Type B pancreatic cell (in vitro differentiated cells): Measurements from ENCODE around the gene TEX2. TPM values are rescaled to one million over a fixed set of nuclear protein-coding genes. Genes with fewer than 3 reads are reported as not detected.
"Not testable (repeated sequence)": the region's sequence is repeated elsewhere in the genome, so short reads cannot be mapped to it uniquely, and the experiment has no call there.

ENCODE experiments used
- DNase-seq: peaks from one replicate; pipeline ENCODE4 v3.0.0; 2021; ENCODE audit warnings: mixed read lengths; ENCODE audit not compliant: unreplicated experiment; ENCODE audit errors: extremely low spot score
- H3K27ac Mint-ChIP-seq: 2 replicates; pipeline ENCODE4 v1.8.0; 2021; ENCODE audit warnings: mild to moderate bottlenecking, mixed read lengths
- H3K27me3 Mint-ChIP-seq: 2 replicates; pipeline ENCODE4 v1.8.0; 2021; ENCODE audit warnings: mixed read lengths
- H3K36me3 Mint-ChIP-seq: 2 replicates; pipeline ENCODE4 v1.8.0; 2021; ENCODE audit warnings: mixed read lengths
- H3K4me1 Mint-ChIP-seq: one replicate; pipeline ENCODE4 v1.8.0; 2021; ENCODE audit warnings: mixed read lengths; ENCODE audit not compliant: unreplicated experiment
- H3K4me3 Mint-ChIP-seq: 2 replicates; pipeline ENCODE4 v1.8.0; 2021; ENCODE audit warnings: mild to moderate bottlenecking, mixed read lengths
- H3K9me3 Mint-ChIP-seq: 2 replicates; pipeline ENCODE4 v1.8.0; 2021; ENCODE audit warnings: mixed read lengths
- total RNA-seq: library from RNA; stranded (reverse); gene quantifications from 2 replicates; pipeline ENCODE4 v1.2.1, GENCODE V29; 2021; ENCODE audit warnings: low replicate concordance
- TF ChIP-seq, protein P1 (sequence below): fragments of 200-600 bp; sonication (generic); conservative IDR thresholded peaks from 2 replicates; pipeline ENCODE4 v1.5.0; 2021; ENCODE audit warnings: antibody characterized with exemption, mild to moderate bottlenecking

Gene TEX2
- total RNA-seq, 1 donor from 2014 or later, result 23.3 TPM

DNA sequence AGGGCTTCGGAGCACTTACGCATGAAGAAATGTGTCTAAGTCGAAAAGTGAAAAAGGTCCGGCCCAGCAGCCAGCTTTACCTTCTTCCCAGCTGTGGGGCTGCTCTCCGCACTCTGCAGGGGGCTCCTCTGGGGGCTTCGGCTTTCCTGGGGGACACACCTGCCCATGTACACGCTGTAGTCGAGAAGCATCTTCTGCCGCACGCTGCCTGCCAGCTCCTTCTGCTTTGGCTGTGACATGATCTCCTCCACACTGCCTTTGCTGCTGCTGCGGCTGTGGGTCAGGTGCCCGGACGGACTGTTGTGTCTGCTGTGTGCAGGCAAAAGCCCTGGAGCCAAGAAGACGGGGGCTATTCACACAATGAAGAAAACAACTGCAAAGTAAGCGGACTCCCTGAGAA is 75.0 kb downstream of the TEX2 start:
- Mint-ChIP-seq H3K9me3 (no peaks in the 10 kb centered on the region), H3K27ac (no peak overlapping the region), H3K4me1 (peaks cover 20% of the 10 kb centered on the region), H3K36me3 (peaks cover 23% of the 10 kb centered on the region), H3K27me3 (no peaks in the 10 kb centered on the region), H3K4me3 (no peak overlapping the region)
- DNase-seq, result no peak
- TF ChIP-seq, protein P1, sequence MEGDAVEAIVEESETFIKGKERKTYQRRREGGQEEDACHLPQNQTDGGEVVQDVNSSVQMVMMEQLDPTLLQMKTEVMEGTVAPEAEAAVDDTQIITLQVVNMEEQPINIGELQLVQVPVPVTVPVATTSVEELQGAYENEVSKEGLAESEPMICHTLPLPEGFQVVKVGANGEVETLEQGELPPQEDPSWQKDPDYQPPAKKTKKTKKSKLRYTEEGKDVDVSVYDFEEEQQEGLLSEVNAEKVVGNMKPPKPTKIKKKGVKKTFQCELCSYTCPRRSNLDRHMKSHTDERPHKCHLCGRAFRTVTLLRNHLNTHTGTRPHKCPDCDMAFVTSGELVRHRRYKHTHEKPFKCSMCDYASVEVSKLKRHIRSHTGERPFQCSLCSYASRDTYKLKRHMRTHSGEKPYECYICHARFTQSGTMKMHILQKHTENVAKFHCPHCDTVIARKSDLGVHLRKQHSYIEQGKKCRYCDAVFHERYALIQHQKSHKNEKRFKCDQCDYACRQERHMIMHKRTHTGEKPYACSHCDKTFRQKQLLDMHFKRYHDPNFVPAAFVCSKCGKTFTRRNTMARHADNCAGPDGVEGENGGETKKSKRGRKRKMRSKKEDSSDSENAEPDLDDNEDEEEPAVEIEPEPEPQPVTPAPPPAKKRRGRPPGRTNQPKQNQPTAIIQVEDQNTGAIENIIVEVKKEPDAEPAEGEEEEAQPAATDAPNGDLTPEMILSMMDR, result no peak

DNA sequence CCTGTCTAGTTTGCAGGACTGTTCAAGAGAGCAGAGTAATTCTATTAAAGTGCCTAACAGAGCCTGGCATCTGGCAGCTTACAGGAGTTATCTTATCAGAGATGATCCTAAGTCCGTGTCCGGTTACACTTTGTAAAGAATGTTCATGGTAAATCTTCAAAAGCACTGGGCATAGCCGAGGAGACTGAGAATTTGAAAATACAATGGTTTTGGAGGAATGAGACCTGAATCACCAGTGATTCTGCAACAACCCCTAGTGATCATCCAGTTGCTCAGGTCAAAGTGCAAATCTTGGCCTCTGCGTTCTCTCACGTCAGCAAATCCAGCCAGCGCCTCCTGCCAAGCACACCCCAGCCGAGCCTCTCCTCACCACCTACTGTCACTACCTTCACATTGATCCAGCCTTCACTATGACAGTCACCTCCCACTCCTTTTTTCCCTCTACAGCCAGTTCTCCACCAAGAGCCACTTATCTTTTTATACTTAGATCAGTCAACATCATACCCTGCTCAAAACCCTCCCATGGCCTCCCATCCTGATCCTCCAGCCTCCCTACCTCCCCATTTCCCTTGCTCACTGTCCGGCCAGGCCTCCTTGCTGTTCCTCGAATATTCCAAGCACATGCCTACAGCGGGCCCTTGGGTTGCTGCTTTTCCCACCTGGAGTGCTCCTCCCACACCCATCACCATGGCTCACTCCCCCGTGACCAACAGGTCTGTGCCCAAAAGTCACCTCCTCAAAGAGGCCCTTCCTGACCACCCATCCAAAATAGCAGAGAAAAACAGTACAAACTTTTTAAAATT is 75.8 kb downstream of the TEX2 start:
- TF ChIP-seq, protein P1, result no peak
- Mint-ChIP-seq H3K4me1 (peaks cover 20% of the 10 kb centered on the region), H3K4me3 (no peak overlapping the region), H3K27ac (peak overlapping the region; percentile 50), H3K27me3 (no peaks in the 10 kb centered on the region), H3K9me3 (no peaks in the 10 kb centered on the region), H3K36me3 (peaks cover 15% of the 10 kb centered on the region)
- DNase-seq, result no peak

DNA sequence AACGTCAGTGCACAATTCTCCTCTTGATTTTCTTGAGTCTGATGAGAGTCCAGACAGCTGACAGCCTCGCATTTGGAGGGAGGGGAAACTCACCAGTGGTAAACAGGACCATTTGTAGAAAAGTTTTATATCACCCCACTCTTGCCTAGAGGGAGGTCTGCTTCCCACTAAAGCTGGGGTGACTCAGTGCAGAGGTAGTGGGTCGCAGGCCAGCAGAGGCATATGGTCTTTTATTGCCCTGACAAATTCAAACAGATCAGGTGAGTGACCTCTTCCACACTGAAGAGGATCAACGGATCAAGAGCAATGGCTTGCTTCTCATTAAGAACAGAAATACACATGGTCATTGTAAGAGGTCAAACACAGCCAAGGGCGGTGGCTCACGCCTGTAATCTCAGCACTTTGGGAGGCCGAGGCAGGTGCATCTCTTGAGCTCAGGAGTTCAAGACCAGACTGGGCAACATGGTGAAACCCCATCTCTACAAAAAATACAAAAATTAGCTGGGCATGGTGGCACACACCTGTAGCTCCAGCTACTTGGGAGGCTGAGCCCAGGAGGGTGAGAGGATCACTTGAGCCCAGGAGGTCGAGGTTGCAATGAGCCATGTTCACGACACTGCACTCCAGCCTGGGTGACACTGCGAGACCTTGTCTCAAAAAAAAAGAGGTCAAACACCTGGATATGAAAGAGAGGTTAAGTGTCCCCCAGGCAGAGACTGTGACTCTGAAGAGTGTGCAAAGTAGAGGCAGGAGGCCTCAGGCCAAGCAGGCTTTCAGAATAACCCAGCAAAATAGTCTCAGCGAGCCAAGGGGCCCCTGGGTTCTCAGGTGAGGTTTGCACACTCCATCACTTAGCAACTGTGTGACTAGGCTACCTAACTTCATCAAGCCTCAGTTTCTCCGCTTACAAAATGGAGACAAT is 76.6 kb downstream of the TEX2 start:
- peaks cover 15% of the 10 kb centered on the region for H3K36me3 Mint-ChIP-seq
- no peak overlapping the region for H3K4me3 Mint-ChIP-seq
- H3K27me3 Mint-ChIP-seq, result no peaks in the 10 kb centered on the region
- peaks cover 20% of the 10 kb centered on the region for H3K4me1 Mint-ChIP-seq
- no peak overlapping the region for H3K27ac Mint-ChIP-seq
- H3K9me3 Mint-ChIP-seq, result no peaks in the 10 kb centered on the region
- DNase-seq, result no peak
- TF ChIP-seq, protein P1, result no peak

DNA sequence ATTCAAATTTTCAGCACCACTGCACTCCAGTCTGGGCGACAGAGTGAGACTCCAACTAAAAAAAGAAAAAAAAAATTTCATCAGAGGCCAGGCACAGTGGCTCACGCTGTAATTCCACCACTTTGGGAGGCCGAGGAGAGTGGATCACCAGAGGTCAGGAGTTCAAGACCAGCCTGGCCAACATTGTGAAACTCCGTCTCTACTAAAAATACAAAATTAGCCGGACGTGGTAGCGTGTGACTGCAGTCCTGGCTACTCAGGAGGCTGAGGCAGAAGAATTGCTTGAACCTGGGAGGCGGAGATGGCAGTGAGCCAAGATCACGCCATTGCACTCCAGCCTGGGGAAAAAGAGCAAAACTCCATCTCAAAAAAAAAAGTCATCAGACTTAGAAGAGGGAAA is 77.5 kb downstream of the TEX2 start:
- Mint-ChIP-seq H3K36me3 (peaks cover 17% of the 10 kb centered on the region), H3K4me1 (peaks cover 20% of the 10 kb centered on the region)
- not testable (repeated sequence) for H3K4me3 Mint-ChIP-seq, DNase-seq, H3K27ac Mint-ChIP-seq, H3K9me3 Mint-ChIP-seq, H3K27me3 Mint-ChIP-seq

DNA sequence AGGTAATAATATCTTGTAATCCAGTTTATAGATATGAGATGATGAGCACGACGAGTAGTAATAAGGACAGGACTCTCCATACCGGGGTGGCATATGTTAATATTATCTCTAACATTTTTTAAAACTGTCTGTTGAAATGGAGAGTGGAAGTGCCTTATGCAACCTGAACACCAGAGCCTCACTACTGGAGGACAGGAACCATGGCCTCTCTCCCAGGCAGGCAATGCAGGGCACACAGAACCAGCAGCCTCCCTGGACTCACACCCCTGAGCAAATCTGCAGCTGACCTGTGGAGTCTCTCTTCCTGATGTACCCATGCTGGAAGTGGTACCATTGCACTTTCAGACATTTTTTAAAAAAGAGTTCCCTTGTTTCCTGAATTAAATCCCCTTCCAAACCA is 78.0 kb downstream of the TEX2 start:
- Mint-ChIP-seq H3K27ac (no peak overlapping the region), H3K4me1 (peaks cover 20% of the 10 kb centered on the region), H3K9me3 (no peaks in the 10 kb centered on the region), H3K36me3 (peaks cover 21% of the 10 kb centered on the region), H3K4me3 (no peak overlapping the region), H3K27me3 (no peaks in the 10 kb centered on the region)
- no peak for DNase-seq
- TF ChIP-seq, protein P1, result no peak

DNA sequence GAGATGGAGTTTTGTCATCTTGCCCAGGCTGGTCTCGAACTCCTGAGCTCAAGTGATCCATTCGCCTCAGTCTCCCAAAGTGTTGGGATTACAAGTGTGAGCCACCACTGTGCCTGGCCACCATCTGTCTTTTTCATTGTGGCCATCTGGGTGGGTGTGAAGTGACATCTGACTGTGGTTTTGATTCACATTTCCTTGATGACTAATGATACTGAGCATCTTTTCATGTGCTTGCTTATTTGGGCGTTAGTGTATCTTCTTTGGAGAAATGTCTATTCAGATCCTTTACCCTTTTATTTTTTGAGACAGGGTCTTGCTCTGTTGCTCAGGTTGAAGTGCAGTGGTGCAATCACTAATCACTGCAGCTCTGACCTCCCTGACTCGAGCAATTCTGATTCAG is 79.2 kb downstream of the TEX2 start:
- Mint-ChIP-seq H3K9me3 (no peaks in the 10 kb centered on the region), H3K4me3 (no peak overlapping the region), H3K27ac (no peak overlapping the region), H3K27me3 (no peaks in the 10 kb centered on the region), H3K36me3 (peaks cover 24% of the 10 kb centered on the region), H3K4me1 (peaks cover 16% of the 10 kb centered on the region)
- DNase-seq, result no peak
- TF ChIP-seq, protein P1, result no peak
